Skeletal muscle satellite cell (primary cell): Measurements from ENCODE around the gene RWDD2A.

Experiments
- H3K27me3 ChIP-seq: 2 replicates; pipeline ENCODE4 v1.7.0; 2013; ENCODE audit warnings: low read length; ENCODE audit not compliant: control insufficient read depth, insufficient read depth
- H3K36me3 ChIP-seq: 2 replicates; pipeline ENCODE4 v1.7.0; 2013; ENCODE audit warnings: mild to moderate bottlenecking, control low read depth, low read length; ENCODE audit not compliant: insufficient read depth
- H3K4me1 ChIP-seq: 2 replicates; pipeline ENCODE4 v1.7.0; 2013; ENCODE audit warnings: low read length; ENCODE audit not compliant: control insufficient read depth, insufficient read depth
- H3K4me2 ChIP-seq: 2 replicates; pipeline ENCODE4 v1.7.0; 2013; ENCODE audit warnings: mild to moderate bottlenecking, low read length
- H3K4me3 ChIP-seq: 2 replicates; pipeline ENCODE4 v1.7.0; 2013; ENCODE audit warnings: low read length
- H3K9ac ChIP-seq: 2 replicates; pipeline ENCODE4 v1.7.0; 2013; ENCODE audit warnings: mild to moderate bottlenecking, low read depth, low read length, moderate library complexity
- H3K9me3 ChIP-seq: replicated peaks from 2 replicates; pipeline ENCODE4 v1.7.0; 2013; ENCODE audit warnings: mild to moderate bottlenecking, control low read depth, low read length

The RWDD2A gene

DNA sequence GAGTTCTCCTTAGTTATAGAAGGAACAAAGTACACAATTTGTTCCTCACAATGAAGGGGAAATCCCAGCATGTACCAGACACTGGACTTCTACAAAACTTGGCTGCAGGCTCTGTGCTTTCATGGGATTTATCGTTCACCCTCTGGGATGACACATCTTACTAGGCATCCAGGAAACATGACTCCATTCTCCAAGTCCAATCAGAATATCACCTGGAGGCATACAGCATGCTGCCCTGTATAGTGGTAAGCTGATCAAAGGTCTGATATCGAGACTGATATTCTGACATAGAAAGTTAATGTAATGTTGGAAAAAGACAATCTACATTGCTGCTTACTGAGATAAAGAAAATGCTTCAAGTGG lies 6.7 kb downstream of the RWDD2A start:
- H3K9me3 ChIP-seq: no peaks in the 10 kb centered on the region
- H3K9ac ChIP-seq: no peak overlapping the region
- H3K4me1 ChIP-seq: peaks cover 26% of the 10 kb centered on the region

DNA sequence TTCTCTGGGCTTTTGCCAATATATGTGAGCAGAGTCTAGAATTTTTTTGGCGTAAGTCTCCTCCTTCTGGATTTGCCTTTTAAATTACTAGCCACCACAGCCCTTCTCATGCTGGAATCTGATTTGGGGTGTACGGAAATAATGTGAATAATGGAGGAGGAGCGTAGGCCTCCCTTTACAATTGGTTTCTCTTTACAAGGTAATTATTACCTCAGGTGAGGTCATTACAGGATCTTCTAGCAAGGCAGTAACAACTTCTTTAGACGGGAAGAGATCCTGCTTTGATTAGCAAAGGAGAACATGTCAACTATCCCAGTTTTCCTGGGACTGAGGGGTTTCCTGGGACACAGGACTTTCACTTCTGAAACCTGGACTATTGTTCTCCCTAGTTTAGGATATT lies 8.9 kb downstream of the RWDD2A start:
- Histone ChIP-seq H3K27me3 (no peaks in the 10 kb centered on the region), H3K9ac (no peak overlapping the region), H3K4me2 (no peak overlapping the region), H3K4me3 (no peak overlapping the region), H3K9me3 (no peaks in the 10 kb centered on the region), H3K36me3 (peaks cover 8% of the 10 kb centered on the region), H3K4me1 (peaks cover 26% of the 10 kb centered on the region)

More for the DNA sequence above, 6.7 kb downstream of the RWDD2A start:
- Histone ChIP-seq H3K4me3 (no peak overlapping the region), H3K27me3 (no peaks in the 10 kb centered on the region), H3K36me3 (peaks cover 18% of the 10 kb centered on the region), H3K4me2 (no peak overlapping the region)

DNA sequence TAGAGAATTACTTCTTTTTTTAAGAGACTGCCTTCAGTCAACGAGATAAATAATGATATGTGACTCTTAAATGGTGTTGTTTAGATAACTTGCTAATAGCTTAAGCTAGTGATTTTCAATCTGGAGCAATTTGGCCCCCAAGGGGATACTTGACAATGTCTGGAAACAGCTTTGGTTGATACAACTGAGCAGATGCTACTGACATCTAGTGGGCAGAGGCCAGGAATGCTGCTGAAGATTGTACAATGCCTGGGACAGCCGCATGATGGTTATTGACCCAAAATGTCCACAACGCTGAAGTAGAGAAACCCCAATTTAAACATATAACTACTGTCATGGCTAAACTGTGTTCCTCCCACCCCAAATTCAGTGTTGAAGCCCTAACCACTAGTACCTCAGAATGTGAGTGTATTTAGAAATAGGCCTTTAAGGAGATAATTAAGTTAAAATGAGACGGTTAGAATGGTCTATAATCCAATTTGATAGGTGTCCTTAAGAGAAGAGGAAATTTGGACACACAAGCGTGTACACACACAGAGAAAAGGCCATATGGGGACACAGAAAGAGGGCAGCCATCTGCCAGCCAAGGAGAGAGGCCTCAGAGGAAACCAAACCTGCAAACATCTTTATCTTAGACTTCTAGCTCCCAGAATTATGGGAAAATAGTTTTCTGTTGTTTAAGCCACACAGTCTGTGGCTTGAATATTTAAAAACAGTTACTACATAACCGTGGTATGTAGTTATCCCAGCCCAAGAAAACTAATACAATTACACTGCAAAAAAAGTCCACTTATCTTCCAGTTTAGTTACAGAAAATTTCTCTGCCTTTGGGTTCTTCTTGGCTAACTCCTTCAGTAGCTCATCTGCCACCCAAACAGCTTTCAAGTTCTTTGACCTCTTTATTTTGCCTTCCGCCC lies 22.2 kb downstream of the RWDD2A start:
- Histone ChIP-seq H3K9me3 (no peaks in the 10 kb centered on the region), H3K4me2 (peak overlapping the region; percentile 2), H3K4me1 (peaks cover 3% of the 10 kb centered on the region), H3K4me3 (no peak overlapping the region), H3K36me3 (peaks cover 4% of the 10 kb centered on the region), H3K27me3 (no peaks in the 10 kb centered on the region), H3K9ac (peak overlapping the region; percentile 8)

DNA sequence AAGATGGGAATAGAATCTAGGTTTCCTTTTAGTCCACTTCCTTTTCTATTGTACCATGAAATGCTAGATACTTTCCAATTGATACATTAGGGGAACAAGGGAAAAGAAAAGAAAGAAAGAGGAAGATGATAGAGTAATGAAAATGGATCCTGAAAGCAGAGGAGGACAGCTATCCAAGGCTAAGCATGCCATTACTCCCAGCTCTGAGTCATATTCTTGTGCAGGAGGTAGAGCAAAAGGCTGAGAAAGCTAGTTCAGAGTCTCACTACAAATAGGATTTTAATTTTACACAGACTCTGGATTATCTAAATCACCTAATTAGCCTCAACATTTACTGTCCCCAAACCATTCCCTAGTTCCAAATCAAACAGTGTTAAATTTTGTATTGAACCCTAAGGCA lies 23.6 kb downstream of the RWDD2A start:
- Histone ChIP-seq H3K9ac (no peak overlapping the region), H3K36me3 (peaks cover 4% of the 10 kb centered on the region), H3K4me2 (no peak overlapping the region), H3K27me3 (no peaks in the 10 kb centered on the region), H3K9me3 (no peaks in the 10 kb centered on the region), H3K4me1 (peaks cover 3% of the 10 kb centered on the region), H3K4me3 (no peak overlapping the region)

DNA sequence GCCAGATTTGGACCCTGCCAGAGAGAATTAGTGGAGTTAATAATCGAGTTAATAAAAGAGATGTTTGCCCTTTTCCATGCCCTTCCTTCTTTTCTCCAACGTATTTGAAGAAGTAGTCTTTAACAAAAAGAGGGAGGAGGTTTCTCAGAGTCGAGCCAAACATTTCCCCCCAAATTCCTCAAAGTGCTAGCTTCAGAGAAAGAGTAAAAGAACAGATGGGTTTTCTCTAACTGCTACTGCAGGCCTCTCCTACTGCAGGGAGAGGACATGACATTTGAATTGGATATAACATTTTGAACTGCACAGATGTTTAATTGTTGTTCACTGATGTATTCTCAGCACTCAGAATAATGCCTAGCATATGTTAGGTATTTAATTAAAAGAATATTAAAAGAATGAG lies 25.5 kb downstream of the RWDD2A start:
- no peak overlapping the region for H3K9ac ChIP-seq
- peaks cover 4% of the 10 kb centered on the region for H3K36me3 ChIP-seq
- H3K4me3 ChIP-seq: no peak overlapping the region

DNA sequence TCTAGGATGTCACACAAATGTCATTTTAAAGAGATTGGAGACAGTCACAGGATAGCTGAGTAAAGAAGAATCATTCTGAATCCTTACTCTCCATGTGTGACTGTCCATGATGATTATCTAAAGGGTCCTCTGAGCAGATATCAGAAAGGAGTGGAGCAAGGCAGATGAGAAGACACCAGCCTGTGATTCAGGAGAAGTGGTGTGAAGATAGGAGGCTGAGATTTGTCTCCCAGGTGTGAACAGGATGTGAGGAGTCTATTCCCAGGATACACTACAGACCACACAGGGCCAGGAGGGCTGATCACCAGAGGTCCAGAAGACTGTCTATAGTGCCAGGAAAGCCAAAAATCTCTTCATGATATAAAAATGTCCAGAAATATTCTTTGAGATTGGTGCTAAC lies 27.0 kb downstream of the RWDD2A start:
- Histone ChIP-seq H3K4me2 (no peak overlapping the region), H3K4me3 (no peak overlapping the region), H3K36me3 (peaks cover 4% of the 10 kb centered on the region), H3K27me3 (no peaks in the 10 kb centered on the region), H3K9ac (no peak overlapping the region), H3K9me3 (no peaks in the 10 kb centered on the region), H3K4me1 (peaks cover 3% of the 10 kb centered on the region)

More for the DNA sequence above, 25.5 kb downstream of the RWDD2A start:
- Histone ChIP-seq H3K4me2 (no peak overlapping the region), H3K4me1 (peaks cover 3% of the 10 kb centered on the region), H3K9me3 (no peaks in the 10 kb centered on the region), H3K27me3 (no peaks in the 10 kb centered on the region)

DNA sequence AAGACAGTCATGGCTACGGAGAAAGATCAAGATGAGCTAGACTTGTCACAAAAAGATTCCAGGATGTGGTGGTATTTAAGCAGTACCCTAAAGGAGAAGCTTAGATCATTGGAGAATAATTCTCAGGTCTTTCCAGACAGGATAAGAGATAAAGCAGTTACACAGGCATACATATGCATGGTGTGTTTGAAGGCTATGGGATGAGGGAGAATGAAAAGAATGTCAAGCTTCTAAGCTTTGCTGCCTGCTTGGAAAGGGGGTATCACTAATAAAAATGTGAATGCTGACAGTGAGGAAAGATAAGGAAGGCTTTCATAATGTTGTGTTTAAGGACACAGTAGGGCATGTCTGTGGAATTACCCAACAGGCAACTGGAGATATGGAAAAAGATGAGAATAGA lies 28.1 kb downstream of the RWDD2A start:
- peaks cover 2% of the 10 kb centered on the region for H3K4me1 ChIP-seq
- no peak overlapping the region for H3K4me3 ChIP-seq
- H3K27me3 ChIP-seq: no peaks in the 10 kb centered on the region

DNA sequence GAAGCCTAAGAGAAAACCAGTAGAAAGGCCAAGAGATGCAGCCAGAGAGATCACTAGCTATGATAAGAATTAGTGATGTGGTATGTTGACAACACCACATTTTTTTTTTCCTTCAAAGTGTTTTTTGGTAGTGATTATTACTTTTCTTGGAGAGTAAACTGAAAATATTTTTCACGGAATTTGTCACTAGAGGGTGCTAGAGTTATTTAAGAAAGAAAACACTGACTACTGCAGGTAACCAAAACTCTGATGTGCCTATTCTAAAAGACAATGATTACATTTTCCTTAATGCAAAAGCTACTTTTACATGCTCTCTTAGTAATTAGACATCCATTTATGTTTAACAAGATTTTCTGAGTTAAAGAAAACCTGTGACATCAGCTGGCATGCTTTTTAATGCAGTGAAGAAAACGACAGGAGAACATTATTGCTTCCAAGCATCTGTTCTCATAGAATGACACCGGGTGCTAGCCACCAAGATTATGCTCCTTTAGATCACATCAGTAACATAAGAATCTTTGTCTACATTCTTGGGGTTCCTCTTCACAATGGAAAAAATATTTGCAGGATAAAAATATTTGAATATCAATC lies 28.8 kb downstream of the RWDD2A start:
- no peaks in the 10 kb centered on the region for H3K9me3 ChIP-seq
- H3K4me2 ChIP-seq: no peak overlapping the region
- H3K9ac ChIP-seq: no peak overlapping the region
- H3K27me3 ChIP-seq: no peaks in the 10 kb centered on the region
- H3K4me1 ChIP-seq: peaks cover 9% of the 10 kb centered on the region
- no peak overlapping the region for H3K4me3 ChIP-seq
- H3K36me3 ChIP-seq: peaks cover 4% of the 10 kb centered on the region

More for the DNA sequence above, 28.1 kb downstream of the RWDD2A start:
- Histone ChIP-seq H3K9ac (no peak overlapping the region), H3K36me3 (peaks cover 4% of the 10 kb centered on the region), H3K9me3 (no peaks in the 10 kb centered on the region), H3K4me2 (no peak overlapping the region)

DNA sequence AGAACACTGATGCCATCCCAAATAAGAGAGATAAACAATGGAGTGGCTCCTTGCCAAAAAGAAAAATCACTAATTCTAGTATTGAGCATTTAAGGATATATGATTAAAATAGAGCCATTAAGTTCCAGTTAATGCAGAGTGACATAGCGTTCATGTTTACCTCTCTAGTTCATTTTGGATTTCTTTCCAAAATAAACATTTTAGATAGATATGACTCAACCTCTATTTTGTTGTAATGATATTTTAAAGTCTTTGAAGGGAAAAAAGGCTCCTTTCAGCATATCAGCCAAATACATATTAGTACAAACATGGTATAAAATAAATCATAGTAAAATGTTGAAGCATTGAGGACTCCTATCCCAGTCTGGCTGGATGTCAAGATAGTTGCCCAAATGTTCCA lies 33.4 kb downstream of the RWDD2A start:
- Histone ChIP-seq H3K36me3 (no peaks in the 10 kb centered on the region), H3K27me3 (no peaks in the 10 kb centered on the region), H3K9ac (no peak overlapping the region), H3K4me2 (no peak overlapping the region), H3K9me3 (no peaks in the 10 kb centered on the region), H3K4me1 (peaks cover 13% of the 10 kb centered on the region), H3K4me3 (no peak overlapping the region)

DNA sequence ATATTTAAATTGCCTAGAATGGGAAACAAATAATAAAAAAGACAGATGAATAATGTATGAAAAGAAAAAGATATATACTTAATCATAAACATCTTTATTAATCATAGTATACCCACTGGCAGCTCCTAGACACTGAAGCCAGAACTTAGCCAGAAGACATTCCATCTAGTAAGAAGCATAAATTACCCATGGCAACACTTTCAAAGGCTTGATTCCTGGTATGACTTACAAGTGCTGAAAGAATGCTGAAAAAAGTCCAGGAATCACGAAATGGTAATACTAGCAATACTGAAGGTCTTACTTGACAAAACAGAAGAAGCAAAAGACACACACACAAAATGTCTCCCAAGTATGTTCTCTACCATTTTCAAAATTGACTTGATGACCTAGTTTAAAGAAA lies 38.0 kb downstream of the RWDD2A start:
- no peaks in the 10 kb centered on the region for H3K9me3 ChIP-seq
- no peak overlapping the region for H3K4me3 ChIP-seq
- H3K9ac ChIP-seq: no peak overlapping the region
- no peaks in the 10 kb centered on the region for H3K27me3 ChIP-seq
- H3K36me3 ChIP-seq: no peaks in the 10 kb centered on the region
- H3K4me2 ChIP-seq: no peak overlapping the region
- peaks cover 12% of the 10 kb centered on the region for H3K4me1 ChIP-seq

DNA sequence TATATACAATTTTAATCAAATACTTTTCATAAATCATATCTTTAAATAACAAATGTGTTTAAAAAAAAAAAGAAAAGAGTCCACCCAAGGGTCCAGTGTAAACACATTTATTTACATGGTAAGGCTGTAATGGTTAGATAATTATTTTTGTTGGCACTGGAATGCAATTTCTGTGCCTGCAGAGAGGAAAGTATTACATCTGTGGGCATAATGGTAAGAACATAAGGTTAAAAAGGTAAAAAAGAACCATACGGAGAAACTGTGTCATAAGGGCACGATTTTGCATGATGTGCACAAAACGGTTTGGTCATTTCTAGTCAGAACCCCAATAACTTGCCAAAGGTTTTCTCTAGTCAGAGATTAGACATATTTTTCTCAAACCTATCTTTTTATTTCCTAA lies 54.3 kb downstream of the RWDD2A start:
- H3K4me3 ChIP-seq: no peak overlapping the region
- H3K4me2 ChIP-seq: no peak overlapping the region
- no peak overlapping the region for H3K9ac ChIP-seq
- peaks cover 5% of the 10 kb centered on the region for H3K36me3 ChIP-seq
- H3K4me1 ChIP-seq: peaks cover 7% of the 10 kb centered on the region
- H3K9me3 ChIP-seq: no peaks in the 10 kb centered on the region
- no peaks in the 10 kb centered on the region for H3K27me3 ChIP-seq
